Ovary (tissue), 3 donors: ENCODE measurements around the gene SLC28A3.

Experiments used
- POLR2A ChIP-seq: fragments of 450-650 bp; IDR thresholded peaks from one replicate; pipeline ENCODE4 v1.6.1; 2017; ENCODE audit warnings: antibody characterized with exemption, mild to moderate bottlenecking, moderate library complexity
- TF ChIP-seq, protein P1 (sequence below), 3 donors: fragments of 450-650 bp in 2 of 3; fragments of 200-600 bp in 1 of 3; IDR thresholded peaks; one replicate each; pipeline versions ENCODE4 v1.5.1 to v1.8.0; 2016 to 2022; ENCODE audit warnings: antibody characterized with exemption in 3 of 3, mild to moderate bottlenecking in 1 of 3
- donor health status: DM: no; HTN: no; CAD: no.

DNA sequence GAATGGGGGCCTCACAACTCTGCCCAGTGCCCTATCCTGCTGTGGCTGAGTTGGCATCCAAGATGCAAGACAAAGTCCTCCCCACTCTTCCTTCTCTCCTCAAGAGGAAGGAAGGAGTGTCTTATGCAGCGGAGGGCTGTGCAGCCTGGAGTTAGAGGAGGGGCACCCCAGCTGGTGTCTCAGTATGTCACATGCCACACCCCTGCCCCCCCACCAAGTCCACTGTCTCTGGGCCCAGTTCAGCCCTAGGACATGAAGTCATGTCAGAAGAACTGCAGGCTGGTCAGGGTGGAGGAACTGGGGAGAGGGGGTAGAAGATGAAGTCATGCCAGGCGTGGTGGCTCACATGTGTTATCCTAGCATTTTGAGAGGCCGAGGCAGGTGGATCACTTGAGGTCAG lies 28.0 kb upstream of the SLC28A3 start:
- TF ChIP-seq, protein P1, sequence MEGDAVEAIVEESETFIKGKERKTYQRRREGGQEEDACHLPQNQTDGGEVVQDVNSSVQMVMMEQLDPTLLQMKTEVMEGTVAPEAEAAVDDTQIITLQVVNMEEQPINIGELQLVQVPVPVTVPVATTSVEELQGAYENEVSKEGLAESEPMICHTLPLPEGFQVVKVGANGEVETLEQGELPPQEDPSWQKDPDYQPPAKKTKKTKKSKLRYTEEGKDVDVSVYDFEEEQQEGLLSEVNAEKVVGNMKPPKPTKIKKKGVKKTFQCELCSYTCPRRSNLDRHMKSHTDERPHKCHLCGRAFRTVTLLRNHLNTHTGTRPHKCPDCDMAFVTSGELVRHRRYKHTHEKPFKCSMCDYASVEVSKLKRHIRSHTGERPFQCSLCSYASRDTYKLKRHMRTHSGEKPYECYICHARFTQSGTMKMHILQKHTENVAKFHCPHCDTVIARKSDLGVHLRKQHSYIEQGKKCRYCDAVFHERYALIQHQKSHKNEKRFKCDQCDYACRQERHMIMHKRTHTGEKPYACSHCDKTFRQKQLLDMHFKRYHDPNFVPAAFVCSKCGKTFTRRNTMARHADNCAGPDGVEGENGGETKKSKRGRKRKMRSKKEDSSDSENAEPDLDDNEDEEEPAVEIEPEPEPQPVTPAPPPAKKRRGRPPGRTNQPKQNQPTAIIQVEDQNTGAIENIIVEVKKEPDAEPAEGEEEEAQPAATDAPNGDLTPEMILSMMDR (IDR thresholded peaks at IDR 0.05) = no peak
- no peak for TF ChIP-seq POLR2A
